H1 (cell line): ENCODE results near the gene LAMB3. TPM values are rescaled to one million over a fixed set of nuclear protein-coding genes. Genes with fewer than 3 reads are reported as not detected.

ENCODE experiments used
- BACH1 ChIP-seq: IDR thresholded peaks from 2 replicates; pipeline ENCODE4 v1.6.1; 2012; ENCODE audit warnings: low read length, improper control_type of control experiment
- BRCA1 ChIP-seq: IDR thresholded peaks from 2 replicates; pipeline ENCODE4 v1.6.1; 2012; ENCODE audit warnings: low read depth, low read length, improper control_type of control experiment
- POU5F1 ChIP-seq: IDR thresholded peaks from 2 replicates; pipeline ENCODE4 v1.6.1; 2011; ENCODE audit warnings: low read depth, mild to moderate bottlenecking, low read length, moderate library complexity
- TEAD4 ChIP-seq: IDR thresholded peaks from 2 replicates; pipeline ENCODE4 v1.6.1; 2012; ENCODE audit warnings: low read depth, low read length, inconsistent platforms, mixed read lengths
- USF2 ChIP-seq: IDR thresholded peaks from 2 replicates; pipeline ENCODE4 v1.6.1; 2011; ENCODE audit warnings: low read length, improper control_type of control experiment
- polyA plus RNA-seq, 7 experiments: library from polyadenylated mRNA; depleted of rRNA in 3 of 7; stranded (reverse) in 5 of 7; unstranded in 2 of 7; fragments of >200 nt in 5 of 7; fragments of 200-250 nt in 2 of 7; gene quantifications; 1 replicate in 5 of 7; 2 replicates in 1 of 7; 4 replicates in 1 of 7; pipeline versions ENCODE4 v1.2.1 to v1.2.3, GENCODE V29; 2011 to 2013; ENCODE audit warnings: missing spikeins in 2 of 7, mixed read lengths in 2 of 7
- total RNA-seq: library from RNA; stranded (reverse); fragmentation: NEBNext Ultra II Directional; extraction: Animal tissue kit (Norgen Biotek cat#: 25700); gene quantifications from 2 replicates; pipeline ENCODE4 v1.2.1, GENCODE V29; 2021

The LAMB3 gene
- total and polyA plus RNA-seq, 2 of the 8 experiments (the other 6 are each of a cell fraction or from before 2014, with no cell fraction given): 0.45 to 0.50 TPM

- no peak for TF ChIP-seq TEAD4
- no peak for TF ChIP-seq POU5F1
- no peak for TF ChIP-seq BRCA1
- no peak for TF ChIP-seq USF2
- TF ChIP-seq BACH1: no peak
Observed at GRCh38 chr1:209618756-209619420, 33.3 kb downstream of the LAMB3 start (continued).
